ENCODE results near the gene SLC27A1. TPM values are rescaled to one million over a fixed set of nuclear protein-coding genes. Genes with fewer than 3 reads are reported as not detected.

The SLC27A1 gene
- total and polyA plus RNA-seq, 9 of the 15 experiments (the other 6 are each of a cell fraction or from before 2014, with no cell fraction given), result 0.06 to 3.0 (median 1.1) TPM

DNA sequence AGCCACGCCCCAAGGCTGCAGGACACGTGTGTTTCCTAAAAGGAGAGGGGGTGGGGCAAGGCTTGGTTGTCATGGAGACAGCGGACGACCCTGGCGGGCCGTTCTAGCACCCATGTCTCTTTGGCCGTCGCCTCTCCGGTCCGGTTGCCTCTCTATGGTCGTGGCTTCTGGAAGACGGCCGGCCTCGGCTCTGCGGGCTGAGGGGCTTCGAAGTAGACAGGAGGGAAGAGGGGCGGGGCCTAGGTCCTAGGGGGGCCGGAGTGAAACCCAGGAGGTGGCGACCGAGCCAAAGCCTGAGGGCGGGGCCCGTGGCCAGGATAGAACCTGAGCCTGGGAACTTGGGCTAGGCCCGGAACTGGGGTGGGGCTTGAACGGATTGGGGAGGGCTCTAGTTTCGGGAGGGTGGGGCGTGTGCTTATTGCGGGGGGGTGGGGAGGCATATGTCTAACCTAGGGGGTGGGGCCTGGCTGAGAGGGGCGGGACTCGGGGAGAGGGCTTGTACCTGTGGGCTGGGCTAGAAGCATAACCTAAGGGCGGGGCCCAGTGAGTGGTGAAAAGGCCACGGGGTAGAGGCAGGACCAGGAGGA lies 750 bp upstream of the SLC27A1 start (continued):
- TF ChIP-seq, protein P1, sequence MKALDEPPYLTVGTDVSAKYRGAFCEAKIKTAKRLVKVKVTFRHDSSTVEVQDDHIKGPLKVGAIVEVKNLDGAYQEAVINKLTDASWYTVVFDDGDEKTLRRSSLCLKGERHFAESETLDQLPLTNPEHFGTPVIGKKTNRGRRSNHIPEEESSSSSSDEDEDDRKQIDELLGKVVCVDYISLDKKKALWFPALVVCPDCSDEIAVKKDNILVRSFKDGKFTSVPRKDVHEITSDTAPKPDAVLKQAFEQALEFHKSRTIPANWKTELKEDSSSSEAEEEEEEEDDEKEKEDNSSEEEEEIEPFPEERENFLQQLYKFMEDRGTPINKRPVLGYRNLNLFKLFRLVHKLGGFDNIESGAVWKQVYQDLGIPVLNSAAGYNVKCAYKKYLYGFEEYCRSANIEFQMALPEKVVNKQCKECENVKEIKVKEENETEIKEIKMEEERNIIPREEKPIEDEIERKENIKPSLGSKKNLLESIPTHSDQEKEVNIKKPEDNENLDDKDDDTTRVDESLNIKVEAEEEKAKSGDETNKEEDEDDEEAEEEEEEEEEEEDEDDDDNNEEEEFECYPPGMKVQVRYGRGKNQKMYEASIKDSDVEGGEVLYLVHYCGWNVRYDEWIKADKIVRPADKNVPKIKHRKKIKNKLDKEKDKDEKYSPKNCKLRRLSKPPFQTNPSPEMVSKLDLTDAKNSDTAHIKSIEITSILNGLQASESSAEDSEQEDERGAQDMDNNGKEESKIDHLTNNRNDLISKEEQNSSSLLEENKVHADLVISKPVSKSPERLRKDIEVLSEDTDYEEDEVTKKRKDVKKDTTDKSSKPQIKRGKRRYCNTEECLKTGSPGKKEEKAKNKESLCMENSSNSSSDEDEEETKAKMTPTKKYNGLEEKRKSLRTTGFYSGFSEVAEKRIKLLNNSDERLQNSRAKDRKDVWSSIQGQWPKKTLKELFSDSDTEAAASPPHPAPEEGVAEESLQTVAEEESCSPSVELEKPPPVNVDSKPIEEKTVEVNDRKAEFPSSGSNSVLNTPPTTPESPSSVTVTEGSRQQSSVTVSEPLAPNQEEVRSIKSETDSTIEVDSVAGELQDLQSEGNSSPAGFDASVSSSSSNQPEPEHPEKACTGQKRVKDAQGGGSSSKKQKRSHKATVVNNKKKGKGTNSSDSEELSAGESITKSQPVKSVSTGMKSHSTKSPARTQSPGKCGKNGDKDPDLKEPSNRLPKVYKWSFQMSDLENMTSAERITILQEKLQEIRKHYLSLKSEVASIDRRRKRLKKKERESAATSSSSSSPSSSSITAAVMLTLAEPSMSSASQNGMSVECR (CRISPR knock-in tag; IDR thresholded peaks at IDR 0.05), result peak; percentile 95
- no peak for TF ChIP-seq SIX5 (IDR thresholded peaks at IDR 0.05; ENCODE audit: borderline replicate concordance in 1 of 2, insufficient read depth in 1 of 2, low read depth in 1 of 2, low read length in 2 of 2)
- TF ChIP-seq, protein P2, sequence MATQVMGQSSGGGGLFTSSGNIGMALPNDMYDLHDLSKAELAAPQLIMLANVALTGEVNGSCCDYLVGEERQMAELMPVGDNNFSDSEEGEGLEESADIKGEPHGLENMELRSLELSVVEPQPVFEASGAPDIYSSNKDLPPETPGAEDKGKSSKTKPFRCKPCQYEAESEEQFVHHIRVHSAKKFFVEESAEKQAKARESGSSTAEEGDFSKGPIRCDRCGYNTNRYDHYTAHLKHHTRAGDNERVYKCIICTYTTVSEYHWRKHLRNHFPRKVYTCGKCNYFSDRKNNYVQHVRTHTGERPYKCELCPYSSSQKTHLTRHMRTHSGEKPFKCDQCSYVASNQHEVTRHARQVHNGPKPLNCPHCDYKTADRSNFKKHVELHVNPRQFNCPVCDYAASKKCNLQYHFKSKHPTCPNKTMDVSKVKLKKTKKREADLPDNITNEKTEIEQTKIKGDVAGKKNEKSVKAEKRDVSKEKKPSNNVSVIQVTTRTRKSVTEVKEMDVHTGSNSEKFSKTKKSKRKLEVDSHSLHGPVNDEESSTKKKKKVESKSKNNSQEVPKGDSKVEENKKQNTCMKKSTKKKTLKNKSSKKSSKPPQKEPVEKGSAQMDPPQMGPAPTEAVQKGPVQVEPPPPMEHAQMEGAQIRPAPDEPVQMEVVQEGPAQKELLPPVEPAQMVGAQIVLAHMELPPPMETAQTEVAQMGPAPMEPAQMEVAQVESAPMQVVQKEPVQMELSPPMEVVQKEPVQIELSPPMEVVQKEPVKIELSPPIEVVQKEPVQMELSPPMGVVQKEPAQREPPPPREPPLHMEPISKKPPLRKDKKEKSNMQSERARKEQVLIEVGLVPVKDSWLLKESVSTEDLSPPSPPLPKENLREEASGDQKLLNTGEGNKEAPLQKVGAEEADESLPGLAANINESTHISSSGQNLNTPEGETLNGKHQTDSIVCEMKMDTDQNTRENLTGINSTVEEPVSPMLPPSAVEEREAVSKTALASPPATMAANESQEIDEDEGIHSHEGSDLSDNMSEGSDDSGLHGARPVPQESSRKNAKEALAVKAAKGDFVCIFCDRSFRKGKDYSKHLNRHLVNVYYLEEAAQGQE (IDR thresholded peaks at IDR 0.05; ENCODE audit: borderline replicate concordance), result 0 out of 2 replicates have a peak, but pooled peaks have one; percentile 3
- TF ChIP-seq, protein P2 (CRISPR knock-in tag; IDR thresholded peaks at IDR 0.05; ENCODE audit: low read depth), result no peak
- peak; percentile 51 for TF ChIP-seq CREM (IDR thresholded peaks at IDR 0.05; ENCODE audit: low read depth)
- no peak for TF ChIP-seq MCM5 (IDR thresholded peaks at IDR 0.05; ENCODE audit: low read depth)
- no peak for TF ChIP-seq MAFF (IDR thresholded peaks at IDR 0.05; ENCODE audit: low read length)
- no peak for TF ChIP-seq YY1 (IDR thresholded peaks at IDR 0.05; ENCODE audit: borderline replicate concordance in 1 of 3, control insufficient read depth in 1 of 3, extremely low read depth in 1 of 3, insufficient read depth in 3 of 3, insufficient read length in 1 of 3, insufficient replicate concordance in 2 of 3, low read depth in 1 of 3, low read length in 2 of 3)
- TF ChIP-seq SMAD1 (IDR thresholded peaks at IDR 0.05; ENCODE audit: low read depth, low read length, partially characterized antibody), result no peak
- TF ChIP-seq, protein P3, sequence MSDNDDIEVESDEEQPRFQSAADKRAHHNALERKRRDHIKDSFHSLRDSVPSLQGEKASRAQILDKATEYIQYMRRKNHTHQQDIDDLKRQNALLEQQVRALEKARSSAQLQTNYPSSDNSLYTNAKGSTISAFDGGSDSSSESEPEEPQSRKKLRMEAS (CRISPR knock-in tag; IDR thresholded peaks at IDR 0.05), result peak; percentile 90
- TF ChIP-seq, protein P4, sequence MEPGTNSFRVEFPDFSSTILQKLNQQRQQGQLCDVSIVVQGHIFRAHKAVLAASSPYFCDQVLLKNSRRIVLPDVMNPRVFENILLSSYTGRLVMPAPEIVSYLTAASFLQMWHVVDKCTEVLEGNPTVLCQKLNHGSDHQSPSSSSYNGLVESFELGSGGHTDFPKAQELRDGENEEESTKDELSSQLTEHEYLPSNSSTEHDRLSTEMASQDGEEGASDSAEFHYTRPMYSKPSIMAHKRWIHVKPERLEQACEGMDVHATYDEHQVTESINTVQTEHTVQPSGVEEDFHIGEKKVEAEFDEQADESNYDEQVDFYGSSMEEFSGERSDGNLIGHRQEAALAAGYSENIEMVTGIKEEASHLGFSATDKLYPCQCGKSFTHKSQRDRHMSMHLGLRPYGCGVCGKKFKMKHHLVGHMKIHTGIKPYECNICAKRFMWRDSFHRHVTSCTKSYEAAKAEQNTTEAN (CRISPR knock-in tag; IDR thresholded peaks at IDR 0.05), result 0 out of 2 replicates have a peak, but pooled peaks have one; percentile 54
- TF ChIP-seq CTBP1 (IDR thresholded peaks at IDR 0.05; ENCODE audit: borderline replicate concordance), result peak; percentile 49; the same call in 1 of the 2 replicates
